EL (cell line): ENCODE measurements around the gene SLC25A39.
"Not testable (repeated sequence)": the region's sequence is repeated elsewhere in the genome, so short reads cannot be mapped to it uniquely, and the experiment has no call there.

ENCODE experiments used
- DNase-seq: peaks from one replicate; pipeline ENCODE4 v3.0.0-alpha.2; 2016

SLC25A39 gene

DNA sequence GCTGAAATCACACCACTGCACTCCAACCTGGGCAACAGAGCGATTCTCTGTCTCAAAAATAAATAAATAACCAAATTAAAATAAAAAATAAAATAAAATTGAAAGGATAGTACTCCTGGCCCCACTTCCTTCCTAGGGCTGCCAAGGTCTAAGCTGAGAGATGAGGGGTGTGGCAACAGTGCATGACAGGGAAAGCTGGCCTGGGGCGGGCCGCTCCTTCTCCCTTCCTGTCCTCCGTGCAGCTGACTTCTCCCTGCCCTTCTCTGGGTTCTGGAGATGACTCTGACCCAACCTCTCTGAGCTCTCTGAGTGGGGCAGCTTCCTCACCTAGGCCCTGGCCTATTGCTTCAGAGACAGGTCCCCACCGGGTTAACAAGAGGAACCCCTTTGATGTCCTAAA is 8.7 kb upstream of the SLC25A39 start:
- no peak for DNase-seq

DNA sequence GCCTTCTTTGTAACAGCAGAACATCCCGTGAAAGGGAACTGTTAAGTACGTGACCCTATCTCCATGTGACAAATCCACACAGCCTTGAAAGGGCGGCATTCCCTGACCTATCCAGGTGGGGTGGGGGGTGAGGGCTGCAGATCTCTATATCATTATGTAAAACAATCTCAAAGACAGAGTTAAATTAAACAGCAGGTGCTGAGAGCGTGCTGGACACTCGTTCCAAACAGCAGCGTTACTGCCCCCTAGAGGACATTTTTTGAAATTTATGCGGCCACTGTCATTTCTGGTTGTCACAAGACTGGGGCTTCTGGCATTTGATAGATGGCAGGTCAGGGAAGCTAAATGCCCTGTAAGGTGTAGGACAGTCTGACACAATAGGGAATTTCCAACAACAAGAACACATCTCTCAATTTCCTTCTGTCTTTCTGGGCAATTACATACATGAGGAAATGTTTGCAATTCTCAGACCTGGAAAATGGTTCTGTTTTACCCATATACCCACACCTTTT is 6.7 kb upstream of the SLC25A39 start:
- DNase-seq, result peak; percentile 70

DNA sequence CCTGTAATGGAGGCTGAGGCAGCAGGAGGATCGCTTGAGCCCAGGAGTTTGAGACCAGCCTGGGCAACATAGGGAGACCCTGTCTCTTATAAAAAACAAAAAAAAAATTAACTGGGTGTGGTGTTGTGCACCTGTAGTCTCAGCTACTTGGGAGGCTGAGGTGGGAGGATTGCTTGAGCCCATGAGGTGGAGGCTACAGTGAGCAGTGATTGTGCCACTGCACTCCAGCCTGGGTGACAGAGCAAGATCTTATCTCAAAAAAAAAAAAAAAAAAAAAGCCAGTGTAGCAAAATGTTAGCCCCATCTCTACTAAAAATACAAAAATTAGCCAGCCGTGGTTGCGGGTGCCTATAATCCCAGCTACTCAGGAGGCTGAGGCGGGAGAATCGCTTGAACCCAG is 5.6 kb upstream of the SLC25A39 start:
- DNase-seq, result not testable (repeated sequence)

DNA sequence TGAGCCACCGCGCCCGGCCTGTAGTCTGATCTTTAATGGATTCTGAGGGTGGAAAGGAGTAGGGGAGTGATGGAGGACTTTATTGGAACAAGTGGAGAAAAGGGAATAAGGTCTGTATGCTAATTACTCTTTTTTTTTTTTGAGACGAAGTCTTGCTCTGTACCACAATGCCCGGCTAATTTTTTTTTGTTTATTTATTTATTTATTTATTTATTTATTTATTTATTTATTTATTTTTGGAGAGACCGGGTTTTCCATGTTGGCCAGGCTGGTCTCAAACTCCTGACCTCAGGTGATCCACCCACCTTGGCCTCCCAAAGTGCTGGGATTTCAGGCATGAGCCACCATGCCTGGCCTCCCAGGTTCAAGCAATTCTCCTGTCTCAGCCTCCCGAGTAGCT is 4.9 kb upstream of the SLC25A39 start:
- not testable (repeated sequence) for DNase-seq

DNA sequence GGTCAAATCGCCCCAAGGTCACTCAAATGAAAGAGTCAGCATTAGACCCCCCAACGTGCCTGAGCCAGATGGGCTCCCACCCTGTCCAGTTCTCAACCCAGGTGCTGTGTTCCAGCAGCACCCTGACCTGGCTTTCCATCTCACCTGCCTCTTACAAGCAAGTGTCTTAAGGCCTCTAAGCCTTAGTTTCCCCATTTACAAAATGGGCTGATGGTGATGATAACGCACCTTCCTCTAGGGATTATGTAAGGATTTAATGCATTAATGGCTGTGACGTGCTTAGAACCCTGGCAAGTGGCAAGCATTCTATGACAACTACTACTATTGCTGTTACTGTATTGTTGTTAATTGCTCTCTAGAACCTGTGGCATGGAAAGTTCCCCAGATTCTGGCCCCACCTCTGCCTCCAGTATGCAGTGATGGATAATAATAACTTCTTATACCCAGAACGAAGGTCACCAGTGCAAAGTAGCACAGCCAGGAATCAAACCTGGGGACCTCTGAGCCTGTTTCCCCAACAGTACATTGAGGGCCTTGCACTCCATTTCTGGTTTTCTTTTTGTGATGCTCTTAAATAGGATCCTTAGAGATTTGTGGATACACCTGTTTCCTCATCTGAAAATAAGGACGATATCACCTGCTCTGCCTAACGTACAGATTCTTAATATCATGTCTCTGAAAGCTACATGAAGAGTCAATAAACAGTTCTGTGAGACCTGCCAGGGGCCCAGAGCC is 3.3 kb upstream of the SLC25A39 start:
- no peak for DNase-seq

DNA sequence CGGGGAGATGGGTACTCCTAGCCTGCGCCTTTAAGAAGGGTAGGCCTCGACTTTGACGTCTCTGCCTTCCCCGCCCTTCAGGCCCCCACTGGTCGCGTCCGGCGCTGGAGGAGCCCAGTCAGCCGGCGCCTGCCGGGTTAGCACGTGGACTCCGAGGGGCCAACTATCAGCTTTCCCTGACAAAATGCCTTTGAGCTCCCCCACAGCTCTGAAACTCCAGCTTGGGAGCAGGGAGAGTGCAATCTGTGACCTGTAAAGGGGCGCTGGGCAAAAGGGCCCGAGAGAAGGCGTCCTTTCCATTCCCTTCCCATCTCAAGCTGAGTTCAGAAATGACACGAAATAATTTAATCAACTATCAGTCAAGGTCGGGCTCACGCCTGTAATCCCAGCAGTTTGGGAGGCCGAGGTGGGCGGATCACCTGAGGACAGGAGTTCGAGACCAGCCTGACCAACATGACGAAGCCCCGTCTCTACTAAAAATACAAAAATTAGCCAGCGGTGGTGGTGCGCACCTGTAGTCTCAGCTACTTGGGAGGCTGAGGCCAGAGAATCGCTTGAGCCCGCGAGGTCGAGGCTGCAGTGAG is 2.3 kb upstream of the SLC25A39 start:
- peak; percentile 98 for DNase-seq

DNA sequence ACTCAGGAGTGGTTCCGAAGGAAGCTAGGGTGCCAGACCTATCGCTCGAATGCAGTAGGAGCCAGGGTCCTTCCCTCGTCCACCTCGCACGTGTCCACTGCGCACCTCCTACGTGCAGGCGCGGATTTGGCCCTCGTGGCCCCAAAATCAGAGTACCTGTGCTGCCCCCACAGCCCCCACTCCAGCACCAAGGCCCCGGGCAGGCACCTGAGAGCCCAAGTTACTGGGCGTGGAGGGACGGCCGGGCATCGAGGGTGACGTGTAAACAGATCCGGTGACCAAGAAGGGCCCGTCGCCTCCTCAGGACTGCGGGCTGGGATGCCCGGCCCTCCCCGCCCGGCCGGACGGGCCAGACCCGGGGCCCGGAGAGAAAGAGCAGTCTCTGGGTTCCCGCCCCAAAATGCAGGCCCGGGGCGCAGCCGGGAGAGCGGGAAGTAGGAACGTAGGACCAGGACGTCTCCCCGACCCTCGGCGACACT is 492 bp downstream of the SLC25A39 start:
- peak; percentile 30 for DNase-seq

DNA sequence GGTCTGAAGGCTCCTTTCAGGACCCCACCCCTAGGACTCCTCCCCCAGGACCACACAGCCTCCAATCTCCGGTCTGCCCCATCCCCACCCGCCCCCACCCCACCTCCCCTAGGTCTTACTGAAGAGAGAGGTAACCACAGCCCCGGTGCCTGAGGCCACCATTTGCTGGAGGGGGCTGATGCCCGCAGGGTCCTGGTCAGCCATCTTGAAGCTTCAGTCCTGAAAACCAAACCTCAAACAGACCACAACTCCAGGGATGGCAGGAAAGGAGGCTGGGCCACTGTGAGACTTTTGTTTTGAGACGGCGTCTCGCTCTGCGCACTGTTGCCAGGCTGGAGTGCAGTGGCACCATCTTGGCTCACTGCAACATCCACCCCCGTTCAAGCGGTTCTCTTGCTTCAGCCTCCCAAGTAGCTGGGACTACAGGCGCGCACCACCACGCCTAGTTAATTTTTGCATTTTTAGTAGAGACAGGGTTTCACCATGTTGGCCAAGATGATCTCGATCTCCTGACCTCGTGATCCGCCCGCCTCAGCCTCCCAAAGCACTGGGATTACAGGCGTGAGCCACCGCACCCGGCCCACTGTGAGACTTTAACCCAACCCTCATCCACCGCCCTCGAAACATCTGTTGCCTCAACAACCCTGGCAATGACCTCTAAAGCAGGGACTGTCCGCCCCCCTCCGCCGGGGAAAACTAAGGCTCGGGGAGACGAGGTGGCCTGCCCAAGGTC is 1.1 kb downstream of the SLC25A39 start:
- DNase-seq, result no peak

DNA sequence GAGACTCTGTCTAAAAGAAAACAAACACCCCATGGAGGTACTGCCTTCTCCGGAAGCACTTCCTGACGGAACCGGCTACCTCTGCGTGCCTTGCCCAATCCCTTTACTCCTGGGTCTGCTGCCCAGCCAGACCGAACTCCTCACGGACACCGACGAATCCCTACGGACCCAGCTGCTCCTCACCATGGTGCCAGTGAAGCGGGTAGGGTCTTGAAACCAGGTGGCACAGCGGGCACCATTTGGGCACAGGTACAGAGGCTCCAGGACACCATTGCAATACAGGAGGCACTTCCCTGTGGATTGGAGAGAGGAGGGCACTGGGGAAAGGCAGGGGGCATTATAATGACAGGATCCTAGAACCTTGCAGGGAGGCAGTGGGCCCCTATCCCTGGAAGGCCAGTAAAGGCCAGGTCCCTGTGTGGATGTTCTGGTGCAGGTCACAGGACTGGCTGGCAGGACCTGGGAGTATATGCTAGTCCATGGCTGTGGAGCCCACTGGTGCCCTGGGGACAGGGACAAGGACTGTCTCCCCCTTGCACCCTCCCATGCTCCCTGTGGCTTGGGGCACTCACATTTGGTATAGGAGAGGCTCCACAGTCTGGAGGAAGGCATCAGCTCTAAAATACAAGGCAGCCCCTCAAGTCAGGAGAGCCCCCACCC is 2.3 kb downstream of the SLC25A39 start:
- DNase-seq, result no peak

DNA sequence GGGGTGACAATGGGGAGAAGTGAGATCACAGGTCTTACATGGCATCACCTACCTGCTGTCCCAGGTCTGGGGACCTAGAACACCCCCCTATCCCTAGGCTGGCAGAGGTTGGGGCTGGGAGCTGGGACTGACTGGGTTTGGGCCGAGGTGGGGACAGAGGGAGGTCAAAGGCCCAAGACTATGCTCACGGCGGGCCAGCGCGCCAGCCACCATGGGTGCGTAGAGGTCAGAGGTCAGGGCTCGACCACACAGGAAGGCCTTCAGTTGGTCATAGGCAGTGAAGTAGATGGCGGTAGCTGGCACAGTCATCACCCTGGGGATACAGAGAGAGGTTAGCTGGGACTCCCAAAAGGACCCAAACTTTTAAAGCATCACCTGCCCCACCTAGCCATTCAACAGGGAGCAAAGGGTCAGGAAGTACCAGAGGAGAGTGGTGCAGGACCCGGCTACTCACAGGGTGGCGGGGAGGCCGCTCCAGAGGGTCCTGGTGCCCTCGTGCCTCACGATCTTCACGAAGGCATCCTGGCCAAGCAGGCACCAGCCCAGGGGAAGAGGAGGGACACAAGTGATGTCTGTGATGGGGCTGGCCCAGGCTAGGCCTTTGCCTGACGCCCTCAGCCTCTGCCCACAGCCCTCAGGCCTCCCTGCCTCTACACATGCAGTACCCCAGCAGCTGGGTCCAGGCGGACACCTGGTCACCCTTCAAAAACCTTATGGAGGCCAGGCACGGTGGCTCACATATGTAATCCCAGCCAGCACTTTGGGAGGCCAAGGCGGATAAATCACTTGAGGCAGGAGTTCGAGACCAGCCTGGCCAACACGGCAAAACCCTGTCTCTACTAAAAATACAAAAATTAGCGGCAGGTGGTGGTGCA is 3.1 kb downstream of the SLC25A39 start:
- no peak for DNase-seq

DNA sequence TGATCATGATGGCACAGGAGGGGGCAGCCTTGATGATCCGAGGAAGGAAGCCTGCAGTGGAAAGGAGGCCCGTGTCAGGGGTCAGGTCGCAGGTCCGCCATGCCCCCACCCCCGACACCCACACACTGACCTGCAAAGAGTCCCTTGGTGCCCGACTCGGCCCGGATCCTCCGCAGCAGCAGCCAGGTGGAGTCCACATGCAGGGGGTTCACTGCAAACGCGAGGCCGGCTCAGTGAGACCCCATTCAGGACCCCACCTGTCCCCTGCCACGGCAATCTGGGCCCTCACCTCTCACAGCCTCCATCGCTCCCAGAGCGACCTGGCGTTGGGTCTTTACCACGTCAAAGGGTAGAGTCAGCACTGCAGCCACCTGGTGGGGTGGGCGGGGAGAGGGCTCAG is 4.6 kb downstream of the SLC25A39 start:
- DNase-seq, result no peak

DNA sequence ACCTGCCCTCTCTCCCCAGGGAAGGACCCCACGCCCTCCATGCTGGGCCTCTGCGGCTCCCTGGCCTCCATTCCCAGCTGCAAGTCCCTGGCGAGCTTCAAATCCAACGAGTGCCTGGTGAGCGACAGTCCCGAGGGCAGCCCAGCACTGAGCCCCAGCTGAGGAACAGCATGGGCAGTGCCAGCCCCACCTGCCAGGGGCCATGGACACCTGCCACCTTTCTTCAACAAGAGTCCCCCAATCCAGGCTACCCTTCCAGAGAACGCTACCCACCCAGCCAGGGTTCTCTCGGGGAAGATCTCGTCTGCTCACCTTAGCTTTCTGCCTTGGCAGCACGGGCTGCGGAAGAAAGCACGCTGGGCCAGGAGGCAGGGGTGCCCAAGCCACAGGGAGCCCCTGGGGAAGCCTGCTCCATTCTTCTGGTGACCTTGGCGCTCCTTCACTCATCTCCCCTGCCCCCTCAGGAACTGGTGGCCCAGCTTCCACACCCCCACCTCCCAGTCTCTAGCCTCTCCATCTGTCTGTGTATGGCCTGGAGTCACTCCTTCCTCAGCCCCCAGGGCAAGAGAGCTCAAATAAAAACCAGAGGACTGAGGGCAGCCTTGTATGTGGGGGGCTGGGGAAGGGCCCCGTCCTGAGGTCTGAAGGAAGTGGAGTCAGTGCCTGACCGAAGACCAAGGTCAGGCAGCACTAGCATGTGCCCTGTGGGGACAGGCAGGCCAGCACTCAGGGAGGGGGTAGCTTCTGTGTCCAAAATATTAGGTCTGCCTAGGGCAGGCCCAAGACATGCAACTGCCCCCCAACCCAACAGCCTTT is 6.3 kb downstream of the SLC25A39 start:
- DNase-seq, result no peak

DNA sequence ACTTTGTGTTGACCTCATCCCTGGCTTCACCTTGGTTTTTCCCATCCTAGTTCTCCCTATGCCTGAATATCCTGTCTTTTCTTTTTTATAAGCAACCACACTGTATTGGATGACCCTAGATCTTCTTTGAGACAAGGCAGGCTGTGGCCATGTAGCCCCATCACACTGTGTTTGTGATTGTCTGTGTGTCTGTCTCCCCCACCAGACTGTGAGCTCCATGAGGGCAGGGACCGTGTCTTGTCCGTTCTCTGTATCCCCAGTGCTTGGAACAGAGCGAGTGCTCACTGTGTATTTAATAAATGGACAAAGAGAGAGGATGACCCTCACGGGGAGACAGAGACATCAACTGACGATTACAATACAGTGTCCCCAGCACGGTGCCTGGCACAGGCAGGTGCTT is 7.1 kb downstream of the SLC25A39 start:
- no peak for DNase-seq

DNA sequence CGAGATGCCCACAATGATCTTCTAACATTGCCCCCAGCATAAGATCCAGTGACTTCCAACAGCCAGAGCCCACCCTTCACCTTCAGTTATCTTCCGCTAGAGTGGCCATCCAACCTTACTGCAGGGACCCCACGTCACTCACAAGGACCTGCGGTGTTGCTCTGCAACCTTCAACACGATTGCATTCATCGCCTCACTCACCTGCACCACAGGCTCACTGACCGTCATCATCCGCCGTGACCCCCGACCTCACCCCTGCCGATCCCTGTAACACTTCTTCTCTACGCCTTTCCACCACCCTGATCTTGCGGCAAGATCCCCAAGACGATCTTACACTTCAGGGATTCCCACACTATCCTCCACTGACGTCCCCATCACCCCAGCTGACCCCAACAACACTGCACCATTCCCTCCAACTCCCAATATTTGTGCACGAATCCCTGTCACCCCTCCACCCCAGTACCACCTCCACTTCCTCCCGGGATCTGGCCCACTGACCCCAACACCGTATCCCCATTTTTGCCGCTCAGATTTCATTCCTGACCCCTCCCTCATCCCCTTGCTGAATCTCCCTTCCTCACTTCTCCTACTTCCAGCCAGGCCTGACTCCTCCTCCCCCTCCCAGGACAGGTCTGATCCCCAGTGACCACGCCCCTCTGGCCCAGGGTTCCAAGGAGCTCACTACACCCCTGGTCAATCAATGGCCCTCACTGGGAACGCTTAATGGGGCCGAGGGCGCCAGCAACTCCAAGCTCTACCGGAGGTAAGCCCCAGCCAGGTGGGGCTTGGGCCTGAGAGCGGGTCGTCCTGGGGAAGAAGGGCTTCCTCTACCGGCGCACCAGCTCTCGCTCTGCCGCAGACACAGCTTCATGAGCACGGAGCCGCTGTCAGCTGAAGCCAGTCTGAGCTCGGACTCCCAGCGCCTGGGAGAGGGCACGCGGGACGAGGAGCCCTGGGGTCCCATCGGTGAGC is 8.6 kb downstream of the SLC25A39 start:
- no peak for DNase-seq

DNA sequence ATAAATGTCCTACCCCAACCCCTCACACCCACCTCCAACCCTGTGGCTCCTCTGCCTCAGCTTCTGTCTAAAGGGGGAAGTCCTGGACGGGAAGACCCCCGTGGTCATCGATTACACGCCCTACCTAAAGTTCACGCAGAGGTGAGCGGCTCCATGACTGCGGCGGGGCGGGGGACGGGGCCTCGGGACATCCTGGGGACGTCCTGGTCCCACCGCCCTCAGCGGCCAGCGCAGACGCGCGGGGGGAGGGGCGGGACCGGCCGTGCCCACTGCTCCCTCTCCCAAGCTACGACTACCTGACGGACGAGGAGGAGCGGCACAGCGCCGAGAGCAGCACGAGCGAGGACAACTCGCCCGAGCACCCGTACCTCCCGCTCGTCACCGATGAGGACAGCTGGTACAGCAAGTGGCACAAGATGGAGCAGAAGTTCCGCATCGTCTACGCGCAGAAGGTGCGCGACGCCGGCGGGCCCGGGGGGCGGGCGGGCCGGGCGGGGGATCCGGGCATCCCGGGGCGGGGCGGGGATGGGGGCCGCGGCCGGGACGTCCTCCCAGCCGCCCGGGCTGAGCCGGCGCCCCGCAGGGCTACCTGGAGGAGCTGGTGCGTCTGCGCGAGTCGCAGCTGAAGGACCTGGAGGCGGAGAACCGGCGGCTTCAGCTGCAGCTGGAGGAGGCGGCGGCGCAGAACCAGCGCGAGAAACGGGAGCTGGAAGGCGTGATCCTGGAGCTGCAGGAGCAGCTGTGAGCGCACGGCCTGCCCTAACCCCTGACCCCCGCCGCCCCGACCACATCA is 9.6 kb downstream of the SLC25A39 start:
- peak; percentile 29 for DNase-seq

DNA sequence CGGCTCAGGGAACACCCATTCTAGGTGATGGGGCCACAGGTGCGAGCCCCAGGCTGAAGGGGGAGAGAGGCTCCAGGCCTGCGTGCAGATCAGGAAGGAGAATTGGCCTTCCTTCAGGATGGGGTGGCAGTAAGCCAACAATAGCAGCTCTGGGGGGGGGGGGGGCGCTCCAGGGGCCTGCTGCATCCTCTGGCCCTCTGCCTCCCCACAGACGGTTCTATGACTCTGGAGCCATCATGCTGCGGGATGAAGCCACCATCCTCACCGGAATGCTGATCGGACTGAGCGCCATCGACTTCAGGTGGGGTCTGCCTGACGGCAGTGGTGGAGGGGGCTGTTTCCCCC is 10.1 kb downstream of the SLC25A39 start:
- no peak for DNase-seq

DNA sequence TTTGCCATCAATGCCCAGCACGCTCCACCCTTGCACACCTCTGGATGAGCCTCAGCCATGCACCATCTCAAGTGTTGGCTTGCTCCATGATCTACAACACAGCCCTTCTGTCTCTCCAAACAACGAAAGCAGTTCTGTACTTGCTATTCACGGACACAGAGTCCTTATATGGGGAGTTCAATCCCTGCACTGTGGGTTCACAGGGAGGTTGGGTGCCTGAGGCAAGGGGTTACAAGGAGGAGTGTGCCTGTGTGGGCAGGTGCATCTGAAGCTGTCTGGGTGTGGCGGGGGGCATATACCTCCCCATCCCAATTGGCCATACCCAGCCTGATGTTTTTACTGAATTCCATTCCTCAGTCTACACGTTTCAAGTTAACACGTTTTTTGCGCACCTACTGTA is 10.6 kb downstream of the SLC25A39 start:
- no peak for DNase-seq

DNA sequence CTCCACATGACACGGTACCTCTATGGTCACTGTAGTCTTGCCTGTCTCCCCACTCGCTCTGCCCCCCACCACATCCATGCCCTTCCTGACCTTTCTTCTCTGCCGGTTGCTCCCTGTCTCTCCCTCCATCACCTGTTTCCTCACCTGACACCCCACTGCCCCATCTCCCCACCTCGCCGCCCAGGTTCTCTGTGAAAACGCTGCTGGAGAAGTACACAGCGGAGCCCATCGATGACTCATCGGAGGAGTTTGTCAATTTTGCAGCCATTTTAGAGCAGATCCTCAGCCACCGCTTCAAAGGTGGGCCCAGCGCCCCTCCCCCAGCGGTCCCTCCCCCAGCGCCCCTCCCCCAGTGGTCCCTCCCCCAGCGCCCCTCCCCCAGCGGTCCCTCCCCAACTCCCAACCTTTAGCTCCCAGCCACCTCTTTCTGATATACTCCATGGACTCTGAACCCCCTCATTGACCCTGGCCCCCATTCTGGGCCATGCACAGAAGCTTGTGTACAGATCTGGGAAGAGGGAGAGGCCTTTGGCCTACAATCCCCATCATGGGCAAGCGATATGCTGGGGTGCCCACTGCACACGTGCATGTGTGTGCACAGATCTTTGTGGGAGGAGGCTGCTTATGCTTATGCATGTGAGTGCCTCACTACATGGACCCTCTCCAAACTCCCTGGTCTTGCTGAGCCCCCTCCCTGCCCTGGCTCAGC is 12.1 kb downstream of the SLC25A39 start:
- DNase-seq, result no peak
